K562 (cell line): ENCODE results near the gene RABL6. TPM values are rescaled to one million over a fixed set of nuclear protein-coding genes. Genes with fewer than 3 reads are reported as not detected.

Experiments used
- BHLHE40 ChIP-seq: IDR thresholded peaks from 2 replicates; pipeline ENCODE4 v1.6.1; 2011; ENCODE audit warnings: low read length, improper control_type of control experiment
- DIDO1 ChIP-seq: fragments of 450-650 bp; IDR thresholded peaks from 2 replicates; pipeline ENCODE4 v1.6.1; 2016; ENCODE audit warnings: low read depth, missing biosample characterization, missing genetic modification characterization
- E2F3 ChIP-seq: fragments of 250-450 bp; sonication (Bioruptor Pico); IDR thresholded peaks from 2 replicates; pipeline ENCODE4 v1.4.0; 2020; ENCODE audit warnings: mild to moderate bottlenecking
- EGR1 ChIP-seq: fragments of 450-650 bp; conservative IDR thresholded peaks from 2 replicates; pipeline ENCODE4 v1.6.1; 2017; ENCODE audit warnings: mild to moderate bottlenecking
- ELK1 ChIP-seq: sonication (generic); formaldehyde crosslinking; IDR thresholded peaks from 2 replicates; pipeline ENCODE4 v1.8.1; 2022; ENCODE audit warnings: missing genetic modification reagents
- FIP1L1 ChIP-seq: fragments of 200-400 bp; formaldehyde crosslinking; IDR thresholded peaks from 2 replicates; pipeline ENCODE4 v1.6.1; 2018; ENCODE audit warnings: mild to moderate bottlenecking, low read depth, low read length; ENCODE audit not compliant: poor library complexity, severe bottlenecking
- FOXO4 ChIP-seq: fragments of 450-650 bp; formaldehyde crosslinking; IDR thresholded peaks from 2 replicates; pipeline ENCODE4 v1.4.0; 2020; ENCODE audit warnings: mild to moderate bottlenecking, moderate library complexity
- KLF13 ChIP-seq: fragments of 450-650 bp; IDR thresholded peaks from 2 replicates; pipeline ENCODE4 v1.6.1; 2016; ENCODE audit warnings: missing genetic modification characterization, low read depth, mild to moderate bottlenecking, missing compliant biosample characterization, moderate library complexity, borderline replicate concordance
- POLR2A ChIP-seq: fragments of 450-650 bp; conservative IDR thresholded peaks from 2 replicates; pipeline ENCODE4 v1.6.1; 2016
- POLR2B ChIP-seq: fragments of 450-650 bp; IDR thresholded peaks from 2 replicates; pipeline ENCODE4 v1.6.1; 2018; ENCODE audit warnings: low read depth; ENCODE audit not compliant: partially characterized antibody
- POLR2G ChIP-seq: fragments of 200-400 bp; formaldehyde crosslinking; IDR thresholded peaks from 2 replicates; pipeline ENCODE4 v1.6.1; 2017; ENCODE audit warnings: low read depth, mild to moderate bottlenecking, antibody characterized with exemption, low read length, moderate library complexity
- RBFOX2 ChIP-seq: fragments of 200-400 bp; formaldehyde crosslinking; IDR thresholded peaks from 2 replicates; pipeline ENCODE4 v1.6.1; 2017; ENCODE audit warnings: low read depth, mild to moderate bottlenecking, low read length, moderate library complexity
- RCOR1 ChIP-seq, 2 experiments: IDR thresholded peaks; 2 replicates each; pipeline ENCODE4 v1.6.1; 2012; ENCODE audit warnings: low read depth in 2 of 2, low read length in 2 of 2, borderline replicate concordance in 1 of 2, improper control_type of control experiment in 1 of 2
- SUPT5H ChIP-seq: fragments of 450-650 bp; IDR thresholded peaks from 2 replicates; pipeline ENCODE4 v1.6.1; 2016
- THRAP3 ChIP-seq: fragments of 450-650 bp; IDR thresholded peaks from 2 replicates; pipeline ENCODE4 v1.6.1; 2016; ENCODE audit warnings: mild to moderate bottlenecking, inconsistent platforms, borderline replicate concordance
- USF2 ChIP-seq: sonication (generic); formaldehyde crosslinking; IDR thresholded peaks from 2 replicates; pipeline ENCODE4 v1.5.0; 2020; ENCODE audit warnings: missing genetic modification reagents
- ZFX ChIP-seq: sonication (generic); formaldehyde crosslinking; IDR thresholded peaks from 2 replicates; pipeline ENCODE4 v1.8.0; 2022; ENCODE audit warnings: mild to moderate bottlenecking, missing genetic modification reagents, moderate library complexity
- ZNF75A ChIP-seq: fragments of 450-650 bp; formaldehyde crosslinking; IDR thresholded peaks from 2 replicates; pipeline ENCODE4 v1.4.0; 2020; ENCODE audit warnings: mild to moderate bottlenecking
- polyA plus RNA-seq, 8 experiments: library from polyadenylated mRNA; depleted of rRNA in 4 of 8; stranded (reverse) in 5 of 8; unstranded in 3 of 8; fragments of >200 nt; fragmentation: Nextera tagmentation in 2 of 8; fragmentation: Illumina TruSeq in 1 of 8; extraction: Ambion mirVana in 2 of 8; extraction: Trizol in 1 of 8; gene quantifications; 2 replicates each; pipeline versions ENCODE4 v1.2.1 to v1.2.3, GENCODE V29; 2011 to 2014; ENCODE audit warnings: inconsistent platforms in 1 of 8, missing spikeins in 1 of 8
- total RNA-seq, 7 experiments: library from RNA; depleted of rRNA in 6 of 7; stranded (reverse); fragments of >200 nt in 6 of 7; fragmentation: Illumina TruSeq in 2 of 7; extraction: Trizol in 2 of 7; gene quantifications; 2 replicates each; pipeline versions ENCODE4 v1.2.1 to v1.2.3, GENCODE V29; 2011 to 2021; ENCODE audit warnings: low replicate concordance in 1 of 7
- TF ChIP-seq, protein P1 (sequence below): sonication (generic); formaldehyde crosslinking; IDR thresholded peaks from 2 replicates; pipeline ENCODE4 v1.8.1; 2023; ENCODE audit warnings: mild to moderate bottlenecking, missing genetic modification reagents
- TF ChIP-seq, protein P2 (sequence below): fragments of 250-450 bp; sonication (Bioruptor Pico); IDR thresholded peaks from 2 replicates; pipeline ENCODE4 v1.4.0; 2020; ENCODE audit warnings: mild to moderate bottlenecking, moderate library complexity, borderline replicate concordance

The RABL6 gene
- total and polyA plus RNA-seq, 9 of the 15 experiments (the other 6 are each of a cell fraction or from before 2014, with no cell fraction given) = 5.6 to 181 (median 84.5) TPM

GRCh38 chr9:136840140-136840876 is 32.6 kb downstream of the RABL6 start (continued):
- TF ChIP-seq BHLHE40 (no peak), KLF13 (tag) (peak; percentile 58; the same call in 1 of the 2 replicates), DIDO1 (no peak), E2F3 (CRISPR knock-in tag) (no peak), POLR2G (peak; percentile 75), ZFX (CRISPR knock-in tag) (peak; percentile 40), FOXO4 (CRISPR knock-in tag) (no peak), ZNF75A (no peak), THRAP3 (no peak), RCOR1 (IDR thresholded peaks at IDR 0.05; ENCODE audit: borderline replicate concordance in 1 of 2, low read depth in 2 of 2, low read length in 2 of 2) (no peak), EGR1 (peak; percentile 81), RBFOX2 (peak; percentile 55), ELK1 (no peak), POLR2A (peak; percentile 57), SUPT5H (peak; percentile 54; the same call in 1 of the 2 replicates), POLR2B (peak; percentile 37), USF2 (CRISPR knock-in tag) (no peak), FIP1L1 (peak; percentile 55)
- TF ChIP-seq, protein P1, sequence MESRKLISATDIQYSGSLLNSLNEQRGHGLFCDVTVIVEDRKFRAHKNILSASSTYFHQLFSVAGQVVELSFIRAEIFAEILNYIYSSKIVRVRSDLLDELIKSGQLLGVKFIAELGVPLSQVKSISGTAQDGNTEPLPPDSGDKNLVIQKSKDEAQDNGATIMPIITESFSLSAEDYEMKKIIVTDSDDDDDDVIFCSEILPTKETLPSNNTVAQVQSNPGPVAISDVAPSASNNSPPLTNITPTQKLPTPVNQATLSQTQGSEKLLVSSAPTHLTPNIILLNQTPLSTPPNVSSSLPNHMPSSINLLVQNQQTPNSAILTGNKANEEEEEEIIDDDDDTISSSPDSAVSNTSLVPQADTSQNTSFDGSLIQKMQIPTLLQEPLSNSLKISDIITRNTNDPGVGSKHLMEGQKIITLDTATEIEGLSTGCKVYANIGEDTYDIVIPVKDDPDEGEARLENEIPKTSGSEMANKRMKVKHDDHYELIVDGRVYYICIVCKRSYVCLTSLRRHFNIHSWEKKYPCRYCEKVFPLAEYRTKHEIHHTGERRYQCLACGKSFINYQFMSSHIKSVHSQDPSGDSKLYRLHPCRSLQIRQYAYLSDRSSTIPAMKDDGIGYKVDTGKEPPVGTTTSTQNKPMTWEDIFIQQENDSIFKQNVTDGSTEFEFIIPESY (CRISPR knock-in tag) = 0 out of 2 replicates have a peak, but pooled peaks have one; percentile 45
- TF ChIP-seq, protein P2, sequence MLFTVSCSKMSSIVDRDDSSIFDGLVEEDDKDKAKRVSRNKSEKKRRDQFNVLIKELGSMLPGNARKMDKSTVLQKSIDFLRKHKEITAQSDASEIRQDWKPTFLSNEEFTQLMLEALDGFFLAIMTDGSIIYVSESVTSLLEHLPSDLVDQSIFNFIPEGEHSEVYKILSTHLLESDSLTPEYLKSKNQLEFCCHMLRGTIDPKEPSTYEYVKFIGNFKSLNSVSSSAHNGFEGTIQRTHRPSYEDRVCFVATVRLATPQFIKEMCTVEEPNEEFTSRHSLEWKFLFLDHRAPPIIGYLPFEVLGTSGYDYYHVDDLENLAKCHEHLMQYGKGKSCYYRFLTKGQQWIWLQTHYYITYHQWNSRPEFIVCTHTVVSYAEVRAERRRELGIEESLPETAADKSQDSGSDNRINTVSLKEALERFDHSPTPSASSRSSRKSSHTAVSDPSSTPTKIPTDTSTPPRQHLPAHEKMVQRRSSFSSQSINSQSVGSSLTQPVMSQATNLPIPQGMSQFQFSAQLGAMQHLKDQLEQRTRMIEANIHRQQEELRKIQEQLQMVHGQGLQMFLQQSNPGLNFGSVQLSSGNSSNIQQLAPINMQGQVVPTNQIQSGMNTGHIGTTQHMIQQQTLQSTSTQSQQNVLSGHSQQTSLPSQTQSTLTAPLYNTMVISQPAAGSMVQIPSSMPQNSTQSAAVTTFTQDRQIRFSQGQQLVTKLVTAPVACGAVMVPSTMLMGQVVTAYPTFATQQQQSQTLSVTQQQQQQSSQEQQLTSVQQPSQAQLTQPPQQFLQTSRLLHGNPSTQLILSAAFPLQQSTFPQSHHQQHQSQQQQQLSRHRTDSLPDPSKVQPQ = no peak
